ENCODE data around the gene CYP26A1.

DNA sequence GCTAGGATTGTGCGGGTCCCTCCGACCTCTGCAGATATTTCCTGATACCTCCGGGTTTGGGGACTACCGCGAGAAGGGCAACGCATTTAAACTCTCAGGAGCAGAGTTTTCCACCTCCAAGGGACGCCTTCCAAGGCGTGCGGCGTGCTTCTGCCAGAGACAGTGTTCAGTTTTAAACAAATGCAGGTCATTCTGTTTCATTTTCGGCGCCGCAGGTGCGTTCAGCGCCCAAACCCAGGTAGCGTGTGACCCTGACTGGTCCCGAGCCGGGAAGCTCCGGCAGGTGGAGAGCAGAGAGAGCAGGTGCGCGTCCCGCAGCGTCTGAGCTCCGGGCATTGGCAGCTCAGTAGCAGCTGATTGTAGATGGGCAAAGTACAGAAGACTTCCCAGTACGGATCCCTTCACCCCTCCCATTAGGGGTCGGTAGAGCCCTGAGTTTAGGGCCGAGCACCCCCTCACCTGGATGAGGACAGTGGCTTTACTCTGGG is 1.4 kb upstream of the CYP26A1 start:
- TF ChIP-seq YY1 (IDR thresholded peaks at IDR 0.05; ENCODE audit: insufficient read depth, insufficient read length) (no peak), ZNF274 (IDR thresholded peaks at IDR 0.05; ENCODE audit: low read depth, low read length) (no peak)
